GM23338 (cell line): Measurements from ENCODE around the gene MAP2K6. TPM values are rescaled to one million over a fixed set of nuclear protein-coding genes. Genes with fewer than 3 reads are reported as not detected.

Experiments used
- EZH2 ChIP-seq: fragments of 200-600 bp; sonication (generic); IDR thresholded peaks from one replicate; pipeline ENCODE4 v1.8.0; 2017; ENCODE audit warnings: antibody characterized with exemption, mild to moderate bottlenecking, low read depth; ENCODE audit not compliant: unreplicated experiment
- EZH2phosphoT487 ChIP-seq: fragments of 200-600 bp; sonication (generic); IDR thresholded peaks from one replicate; pipeline ENCODE4 v1.8.1; 2018; ENCODE audit warnings: antibody characterized with exemption; ENCODE audit not compliant: unreplicated experiment
- JUNB ChIP-seq: IDR thresholded peaks from one replicate; pipeline ENCODE4 v1.6.1; 2016; ENCODE audit warnings: antibody characterized with exemption; ENCODE audit not compliant: unreplicated experiment
- NANOG ChIP-seq: IDR thresholded peaks from 2 replicates; pipeline ENCODE4 v1.6.1; 2016; ENCODE audit warnings: antibody characterized with exemption, borderline replicate concordance
- ZNF114 ChIP-seq: fragments of 250-450 bp; sonication (Bioruptor Pico); IDR thresholded peaks from 2 replicates; pipeline ENCODE4 v1.5.0; 2020; ENCODE audit warnings: mild to moderate bottlenecking, moderate library complexity
- ZNF331 ChIP-seq: fragments of 250-450 bp; sonication (Bioruptor Pico); IDR thresholded peaks from 2 replicates; pipeline ENCODE4 v1.5.0; 2020; ENCODE audit warnings: low read depth, mild to moderate bottlenecking, moderate library complexity
- ZNF462 ChIP-seq: fragments of 250-450 bp; sonication (Bioruptor Pico); IDR thresholded peaks from 2 replicates; pipeline ENCODE4 v1.5.0; 2020; ENCODE audit warnings: mild to moderate bottlenecking, moderate library complexity
- polyA plus RNA-seq: library from polyadenylated mRNA; unstranded; fragments of >200 nt; fragmentation: Nextera tagmentation; extraction: Ambion mirVana; gene quantifications from 2 replicates; pipeline ENCODE4 v1.2.1, GENCODE V29; 2016
- total RNA-seq: library from RNA; depleted of rRNA; stranded (reverse); fragments of >200 nt; shearing (Covaris generic); gene quantifications from 2 replicates; pipeline ENCODE4 v1.2.3, GENCODE V29; 2014
- TF ChIP-seq, protein P1 (sequence below): IDR thresholded peaks from one replicate; pipeline ENCODE4 v1.6.1; 2018; ENCODE audit warnings: antibody characterized with exemption; ENCODE audit not compliant: unreplicated experiment
- TF ChIP-seq, protein P2 (sequence below): IDR thresholded peaks from 2 replicates; pipeline ENCODE4 v1.6.1; 2016; ENCODE audit warnings: antibody characterized with exemption

Gene MAP2K6
- total and polyA plus RNA-seq, 2 experiments from 2014 or later: 26.3 to 31.1 TPM

GRCh38 chr17:69427486-69428197 is 13.1 kb downstream of the MAP2K6 start (continued):
- TF ChIP-seq ZNF462 (CRISPR knock-in tag) (no peak), ZNF114 (no peak), EZH2 (no peak), EZH2phosphoT487 (no peak), NANOG (no peak), ZNF331 (CRISPR knock-in tag) (no peak), JUNB (no peak)
- TF ChIP-seq, protein P1, sequence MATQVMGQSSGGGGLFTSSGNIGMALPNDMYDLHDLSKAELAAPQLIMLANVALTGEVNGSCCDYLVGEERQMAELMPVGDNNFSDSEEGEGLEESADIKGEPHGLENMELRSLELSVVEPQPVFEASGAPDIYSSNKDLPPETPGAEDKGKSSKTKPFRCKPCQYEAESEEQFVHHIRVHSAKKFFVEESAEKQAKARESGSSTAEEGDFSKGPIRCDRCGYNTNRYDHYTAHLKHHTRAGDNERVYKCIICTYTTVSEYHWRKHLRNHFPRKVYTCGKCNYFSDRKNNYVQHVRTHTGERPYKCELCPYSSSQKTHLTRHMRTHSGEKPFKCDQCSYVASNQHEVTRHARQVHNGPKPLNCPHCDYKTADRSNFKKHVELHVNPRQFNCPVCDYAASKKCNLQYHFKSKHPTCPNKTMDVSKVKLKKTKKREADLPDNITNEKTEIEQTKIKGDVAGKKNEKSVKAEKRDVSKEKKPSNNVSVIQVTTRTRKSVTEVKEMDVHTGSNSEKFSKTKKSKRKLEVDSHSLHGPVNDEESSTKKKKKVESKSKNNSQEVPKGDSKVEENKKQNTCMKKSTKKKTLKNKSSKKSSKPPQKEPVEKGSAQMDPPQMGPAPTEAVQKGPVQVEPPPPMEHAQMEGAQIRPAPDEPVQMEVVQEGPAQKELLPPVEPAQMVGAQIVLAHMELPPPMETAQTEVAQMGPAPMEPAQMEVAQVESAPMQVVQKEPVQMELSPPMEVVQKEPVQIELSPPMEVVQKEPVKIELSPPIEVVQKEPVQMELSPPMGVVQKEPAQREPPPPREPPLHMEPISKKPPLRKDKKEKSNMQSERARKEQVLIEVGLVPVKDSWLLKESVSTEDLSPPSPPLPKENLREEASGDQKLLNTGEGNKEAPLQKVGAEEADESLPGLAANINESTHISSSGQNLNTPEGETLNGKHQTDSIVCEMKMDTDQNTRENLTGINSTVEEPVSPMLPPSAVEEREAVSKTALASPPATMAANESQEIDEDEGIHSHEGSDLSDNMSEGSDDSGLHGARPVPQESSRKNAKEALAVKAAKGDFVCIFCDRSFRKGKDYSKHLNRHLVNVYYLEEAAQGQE: no peak
- TF ChIP-seq, protein P2, sequence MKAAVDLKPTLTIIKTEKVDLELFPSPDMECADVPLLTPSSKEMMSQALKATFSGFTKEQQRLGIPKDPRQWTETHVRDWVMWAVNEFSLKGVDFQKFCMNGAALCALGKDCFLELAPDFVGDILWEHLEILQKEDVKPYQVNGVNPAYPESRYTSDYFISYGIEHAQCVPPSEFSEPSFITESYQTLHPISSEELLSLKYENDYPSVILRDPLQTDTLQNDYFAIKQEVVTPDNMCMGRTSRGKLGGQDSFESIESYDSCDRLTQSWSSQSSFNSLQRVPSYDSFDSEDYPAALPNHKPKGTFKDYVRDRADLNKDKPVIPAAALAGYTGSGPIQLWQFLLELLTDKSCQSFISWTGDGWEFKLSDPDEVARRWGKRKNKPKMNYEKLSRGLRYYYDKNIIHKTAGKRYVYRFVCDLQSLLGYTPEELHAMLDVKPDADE: no peak
